ENCODE results near the gene CACNB2.

DNA sequence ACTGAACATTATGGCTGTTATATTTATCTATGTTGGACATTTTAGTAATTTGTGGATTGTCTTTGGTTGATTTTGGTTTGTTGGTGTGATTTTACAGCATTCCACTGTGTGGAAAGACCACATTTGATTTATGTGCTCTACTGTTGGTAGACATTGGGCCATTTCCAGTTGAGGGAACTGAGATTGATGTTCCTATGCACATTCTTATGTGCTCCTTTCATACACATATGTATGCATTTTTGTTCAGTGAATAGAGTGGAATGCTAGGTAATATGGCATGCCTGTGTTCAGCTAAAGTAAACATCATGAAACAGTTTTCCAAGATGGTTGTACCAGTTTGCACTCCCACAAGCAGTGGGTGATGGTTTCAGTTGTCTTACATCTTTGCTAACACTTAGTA is 15.1 kb downstream of the CACNB2 start:
- TF ChIP-seq ZNF256 (CRISPR knock-in tag; conservative IDR thresholded peaks at IDR 0.05) = no peak
- TF ChIP-seq RBFOX2 (IDR thresholded peaks at IDR 0.05; ENCODE audit: low read depth, low read length) = no peak
- no peak for TF ChIP-seq TAF15 (IDR thresholded peaks at IDR 0.05; ENCODE audit: low read depth, low read length, poor library complexity, severe bottlenecking)
- TF ChIP-seq CCAR2 (optimal IDR thresholded peaks at IDR 0.05; ENCODE audit: low read depth, low read length) = no peak
- TF ChIP-seq EP300 (IDR thresholded peaks at IDR 0.05; ENCODE audit: low read depth in 2 of 2, low read length in 2 of 2) = no peak
- no peak for TF ChIP-seq EP300 (CRISPR knock-in tag; IDR thresholded peaks at IDR 0.05; ENCODE audit: borderline replicate concordance)
- TF ChIP-seq POLR2A (IDR thresholded peaks at IDR 0.05; ENCODE audit: insufficient read depth in 1 of 2, low read depth in 2 of 2, low read length in 2 of 2) = no peak
- TF ChIP-seq NFKB2 (CRISPR knock-in tag; IDR thresholded peaks at IDR 0.05; ENCODE audit: borderline replicate concordance) = no peak
- no peak for TF ChIP-seq CREB1 (IDR thresholded peaks at IDR 0.05)
- TF ChIP-seq CREB1 (CRISPR knock-in tag; IDR thresholded peaks at IDR 0.05) = no peak
- TF ChIP-seq TARDBP (CRISPR knock-in tag; IDR thresholded peaks at IDR 0.05) = no peak
- no peak for TF ChIP-seq FOXM1 (CRISPR knock-in tag; IDR thresholded peaks at IDR 0.05)
- TF ChIP-seq, protein P1, sequence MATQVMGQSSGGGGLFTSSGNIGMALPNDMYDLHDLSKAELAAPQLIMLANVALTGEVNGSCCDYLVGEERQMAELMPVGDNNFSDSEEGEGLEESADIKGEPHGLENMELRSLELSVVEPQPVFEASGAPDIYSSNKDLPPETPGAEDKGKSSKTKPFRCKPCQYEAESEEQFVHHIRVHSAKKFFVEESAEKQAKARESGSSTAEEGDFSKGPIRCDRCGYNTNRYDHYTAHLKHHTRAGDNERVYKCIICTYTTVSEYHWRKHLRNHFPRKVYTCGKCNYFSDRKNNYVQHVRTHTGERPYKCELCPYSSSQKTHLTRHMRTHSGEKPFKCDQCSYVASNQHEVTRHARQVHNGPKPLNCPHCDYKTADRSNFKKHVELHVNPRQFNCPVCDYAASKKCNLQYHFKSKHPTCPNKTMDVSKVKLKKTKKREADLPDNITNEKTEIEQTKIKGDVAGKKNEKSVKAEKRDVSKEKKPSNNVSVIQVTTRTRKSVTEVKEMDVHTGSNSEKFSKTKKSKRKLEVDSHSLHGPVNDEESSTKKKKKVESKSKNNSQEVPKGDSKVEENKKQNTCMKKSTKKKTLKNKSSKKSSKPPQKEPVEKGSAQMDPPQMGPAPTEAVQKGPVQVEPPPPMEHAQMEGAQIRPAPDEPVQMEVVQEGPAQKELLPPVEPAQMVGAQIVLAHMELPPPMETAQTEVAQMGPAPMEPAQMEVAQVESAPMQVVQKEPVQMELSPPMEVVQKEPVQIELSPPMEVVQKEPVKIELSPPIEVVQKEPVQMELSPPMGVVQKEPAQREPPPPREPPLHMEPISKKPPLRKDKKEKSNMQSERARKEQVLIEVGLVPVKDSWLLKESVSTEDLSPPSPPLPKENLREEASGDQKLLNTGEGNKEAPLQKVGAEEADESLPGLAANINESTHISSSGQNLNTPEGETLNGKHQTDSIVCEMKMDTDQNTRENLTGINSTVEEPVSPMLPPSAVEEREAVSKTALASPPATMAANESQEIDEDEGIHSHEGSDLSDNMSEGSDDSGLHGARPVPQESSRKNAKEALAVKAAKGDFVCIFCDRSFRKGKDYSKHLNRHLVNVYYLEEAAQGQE (IDR thresholded peaks at IDR 0.05; ENCODE audit: borderline replicate concordance in 1 of 2, low read depth in 1 of 2, low read length in 2 of 2) = no peak
